Measurements from ENCODE around the gene STK16. TPM values are rescaled to one million over a fixed set of nuclear protein-coding genes. Genes with fewer than 3 reads are reported as not detected.

The STK16 gene
- total RNA-seq, 1 donor from 2014 or later = 19.1 TPM

DNA sequence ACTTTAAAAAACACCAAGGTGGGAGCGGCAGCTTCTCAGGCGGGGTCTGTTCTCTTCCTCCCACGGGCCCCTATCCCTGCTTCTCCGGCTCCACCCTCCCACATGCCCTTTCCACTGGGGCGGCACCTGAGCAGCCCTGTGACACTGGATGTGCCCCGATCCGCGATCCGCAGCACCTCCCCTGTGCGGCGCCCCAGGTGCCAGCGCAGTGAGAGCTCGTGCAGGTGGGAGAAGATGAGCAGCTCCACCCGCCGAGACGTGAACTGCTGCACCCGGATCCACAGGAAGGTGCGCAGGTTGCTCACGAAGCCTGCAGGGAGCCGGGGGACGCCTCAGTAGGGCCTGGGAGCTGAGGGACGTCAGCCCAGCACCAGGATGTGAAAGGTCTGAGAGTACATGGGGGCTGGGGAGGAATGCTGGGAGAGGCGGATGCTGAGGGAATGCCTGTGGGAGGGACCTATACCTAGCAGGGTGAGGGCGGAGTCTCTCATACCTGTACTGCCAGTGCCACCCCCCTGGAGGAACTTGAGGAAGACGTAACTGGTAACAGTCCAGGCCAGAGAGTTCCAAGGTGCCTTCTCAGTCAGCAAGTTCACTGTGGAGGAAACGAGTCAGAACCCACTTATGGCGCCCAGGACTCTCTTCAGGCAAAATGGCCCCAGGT lies 29.3 kb upstream of the STK16 start:
- no peak overlapping the region for H3K4me3 Mint-ChIP-seq (ENCODE audit: unreplicated experiment)
- H3K4me3 ChIP-seq (ENCODE audit: insufficient read depth, low read depth, low read length) = no peak overlapping the region
- no peak for FAIRE-seq

DNA sequence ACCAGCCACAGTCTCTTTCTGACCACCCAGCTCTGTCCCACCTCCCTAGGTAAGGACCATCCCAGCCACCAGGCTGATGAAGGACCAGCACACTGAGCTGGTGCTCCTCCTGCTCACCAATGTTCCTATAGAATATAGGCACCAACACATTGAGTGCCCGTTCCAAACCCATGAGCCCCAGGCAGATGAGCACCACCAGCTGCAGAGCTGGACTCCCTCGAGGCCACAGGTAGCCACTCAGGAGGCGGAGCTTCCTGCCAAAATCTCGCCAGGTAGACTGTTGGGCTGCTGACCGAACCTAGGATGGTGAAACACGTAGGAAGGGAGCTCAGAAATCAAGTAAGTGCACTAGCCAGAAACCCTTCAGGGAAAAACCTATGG lies 28.8 kb upstream of the STK16 start:
- no peak overlapping the region for H3K4me3 ChIP-seq (ENCODE audit: insufficient read depth, low read depth, low read length)
- no peak overlapping the region for H3K9ac ChIP-seq (ENCODE audit: low read length)
- TF ChIP-seq, protein P1, sequence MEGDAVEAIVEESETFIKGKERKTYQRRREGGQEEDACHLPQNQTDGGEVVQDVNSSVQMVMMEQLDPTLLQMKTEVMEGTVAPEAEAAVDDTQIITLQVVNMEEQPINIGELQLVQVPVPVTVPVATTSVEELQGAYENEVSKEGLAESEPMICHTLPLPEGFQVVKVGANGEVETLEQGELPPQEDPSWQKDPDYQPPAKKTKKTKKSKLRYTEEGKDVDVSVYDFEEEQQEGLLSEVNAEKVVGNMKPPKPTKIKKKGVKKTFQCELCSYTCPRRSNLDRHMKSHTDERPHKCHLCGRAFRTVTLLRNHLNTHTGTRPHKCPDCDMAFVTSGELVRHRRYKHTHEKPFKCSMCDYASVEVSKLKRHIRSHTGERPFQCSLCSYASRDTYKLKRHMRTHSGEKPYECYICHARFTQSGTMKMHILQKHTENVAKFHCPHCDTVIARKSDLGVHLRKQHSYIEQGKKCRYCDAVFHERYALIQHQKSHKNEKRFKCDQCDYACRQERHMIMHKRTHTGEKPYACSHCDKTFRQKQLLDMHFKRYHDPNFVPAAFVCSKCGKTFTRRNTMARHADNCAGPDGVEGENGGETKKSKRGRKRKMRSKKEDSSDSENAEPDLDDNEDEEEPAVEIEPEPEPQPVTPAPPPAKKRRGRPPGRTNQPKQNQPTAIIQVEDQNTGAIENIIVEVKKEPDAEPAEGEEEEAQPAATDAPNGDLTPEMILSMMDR (IDR thresholded peaks at IDR 0.05; ENCODE audit: insufficient read depth, low read depth, low read length) = no peak
- no peak for TF ChIP-seq EZH2 (IDR thresholded peaks at IDR 0.05; ENCODE audit: insufficient read depth, low read length)
- no peak overlapping the region for H3K4me2 ChIP-seq (ENCODE audit: low read length)
- H3K36me3 Mint-ChIP-seq (ENCODE audit: low read depth, unreplicated experiment) = peaks cover 30% of the 10 kb centered on the region
- H3K4me3 Mint-ChIP-seq (ENCODE audit: unreplicated experiment) = peak overlapping the region; percentile 54
- DNase-seq (ENCODE audit: low read depth) = no peak
- no peak for FAIRE-seq
- H3K27me3 ChIP-seq (ENCODE audit: insufficient read depth, low read length) = no peaks in the 10 kb centered on the region
- peaks cover 8% of the 10 kb centered on the region for H3K79me2 ChIP-seq (ENCODE audit: insufficient read depth, low read length)
- no peak overlapping the region for H3K27ac ChIP-seq (ENCODE audit: low read depth, low read length)
- no peaks in the 10 kb centered on the region for H3K9me3 Mint-ChIP-seq (ENCODE audit: unreplicated experiment)
- peaks cover 6% of the 10 kb centered on the region for H3K4me1 Mint-ChIP-seq (ENCODE audit: low read depth, unreplicated experiment)
- no peak overlapping the region for H2AFZ ChIP-seq (ENCODE audit: low read depth, low read length)
- H3K36me3 ChIP-seq (ENCODE audit: insufficient read depth, low read length) = peaks cover 9% of the 10 kb centered on the region
- H3K27ac Mint-ChIP-seq (ENCODE audit: unreplicated experiment) = peak overlapping the region; percentile 62
- H4K20me1 ChIP-seq (ENCODE audit: insufficient read depth, low read length) = peaks cover 10% of the 10 kb centered on the region
- H3K9me3 ChIP-seq (ENCODE audit: insufficient read depth, low read depth, low read length) = no peaks in the 10 kb centered on the region
- H3K27me3 Mint-ChIP-seq (ENCODE audit: low read depth, unreplicated experiment) = no peaks in the 10 kb centered on the region
- peaks cover 23% of the 10 kb centered on the region for H3K4me1 ChIP-seq (ENCODE audit: insufficient read depth, low read length)

More for the DNA sequence above, 29.3 kb upstream of the STK16 start:
- no peaks in the 10 kb centered on the region for H3K27me3 Mint-ChIP-seq (ENCODE audit: low read depth, unreplicated experiment)
- no peak for DNase-seq (ENCODE audit: low read depth)
- peaks cover 25% of the 10 kb centered on the region for H3K36me3 Mint-ChIP-seq (ENCODE audit: low read depth, unreplicated experiment)
- peaks cover 8% of the 10 kb centered on the region for H3K79me2 ChIP-seq (ENCODE audit: insufficient read depth, low read length)
- H4K20me1 ChIP-seq (ENCODE audit: insufficient read depth, low read length) = peaks cover 10% of the 10 kb centered on the region
- H3K27ac Mint-ChIP-seq (ENCODE audit: unreplicated experiment) = no peak overlapping the region
- peaks cover 7% of the 10 kb centered on the region for H3K36me3 ChIP-seq (ENCODE audit: insufficient read depth, low read length)
- no peak overlapping the region for H2AFZ ChIP-seq (ENCODE audit: low read depth, low read length)
- peaks cover 23% of the 10 kb centered on the region for H3K4me1 ChIP-seq (ENCODE audit: insufficient read depth, low read length)
- no peak overlapping the region for H3K9ac ChIP-seq (ENCODE audit: low read length)
- H3K27me3 ChIP-seq (ENCODE audit: insufficient read depth, low read length) = no peaks in the 10 kb centered on the region
- peaks cover 6% of the 10 kb centered on the region for H3K4me1 Mint-ChIP-seq (ENCODE audit: low read depth, unreplicated experiment)
- no peak overlapping the region for H3K4me2 ChIP-seq (ENCODE audit: low read length)
- no peaks in the 10 kb centered on the region for H3K9me3 ChIP-seq (ENCODE audit: insufficient read depth, low read depth, low read length)
- H3K27ac ChIP-seq (ENCODE audit: low read depth, low read length) = no peak overlapping the region
- no peaks in the 10 kb centered on the region for H3K9me3 Mint-ChIP-seq (ENCODE audit: unreplicated experiment)
- TF ChIP-seq EZH2 (IDR thresholded peaks at IDR 0.05; ENCODE audit: insufficient read depth, low read length) = no peak
- TF ChIP-seq, protein P1 (IDR thresholded peaks at IDR 0.05; ENCODE audit: insufficient read depth, low read depth, low read length) = no peak

DNA sequence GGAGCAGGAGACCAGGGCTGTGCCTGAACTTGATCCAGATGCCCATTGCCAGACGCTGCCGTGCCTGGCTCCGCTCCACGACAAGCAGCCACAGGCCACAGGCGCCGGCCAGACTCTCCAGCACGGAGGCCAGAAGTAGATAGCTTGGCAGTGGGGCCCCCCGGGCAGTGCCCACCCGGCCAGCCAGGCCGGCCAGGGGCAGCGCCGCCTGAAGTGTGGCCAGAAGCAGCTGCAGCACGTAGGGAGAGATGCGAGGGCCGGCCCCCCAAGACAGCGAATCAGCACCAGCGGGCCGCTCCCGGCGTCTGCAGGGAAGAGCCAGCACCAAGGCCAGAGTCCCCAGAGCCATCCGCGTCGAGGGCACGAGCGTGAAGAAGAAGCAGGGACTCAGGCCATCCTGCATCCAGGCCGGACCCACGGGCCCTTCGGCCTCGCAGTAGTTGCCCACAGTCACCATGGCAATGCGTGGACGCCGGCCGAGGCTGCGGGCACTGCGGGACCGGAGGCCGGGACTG lies 27.0 kb upstream of the STK16 start:
- peak overlapping the region; percentile 60 for H3K4me3 ChIP-seq (ENCODE audit: insufficient read depth, low read depth, low read length)
- H4K20me1 ChIP-seq (ENCODE audit: insufficient read depth, low read length) = peaks cover 14% of the 10 kb centered on the region

More for the DNA sequence above, 27.0 kb upstream of the STK16 start:
- peak; percentile 66 for DNase-seq (ENCODE audit: low read depth)
- H3K36me3 ChIP-seq (ENCODE audit: insufficient read depth, low read length) = peaks cover 11% of the 10 kb centered on the region
- H3K4me1 ChIP-seq (ENCODE audit: insufficient read depth, low read length) = peaks cover 23% of the 10 kb centered on the region
- peak overlapping the region; percentile 71 for H2AFZ ChIP-seq (ENCODE audit: low read depth, low read length)
- H3K27ac ChIP-seq (ENCODE audit: low read depth, low read length) = peak overlapping the region; percentile 79
- no peaks in the 10 kb centered on the region for H3K9me3 ChIP-seq (ENCODE audit: insufficient read depth, low read depth, low read length)
- peak overlapping the region; percentile 87 for H3K4me2 ChIP-seq (ENCODE audit: low read length)
- peak overlapping the region; percentile 73 for H3K9ac ChIP-seq (ENCODE audit: low read length)
- Mint-ChIP-seq H3K4me3 (ENCODE audit: unreplicated experiment) (peak overlapping the region; percentile 86), H3K4me1 (ENCODE audit: low read depth, unreplicated experiment) (peaks cover 6% of the 10 kb centered on the region), H3K27me3 (ENCODE audit: low read depth, unreplicated experiment) (no peaks in the 10 kb centered on the region), H3K36me3 (ENCODE audit: low read depth, unreplicated experiment) (peaks cover 26% of the 10 kb centered on the region), H3K9me3 (ENCODE audit: unreplicated experiment) (no peaks in the 10 kb centered on the region), H3K27ac (ENCODE audit: unreplicated experiment) (peak overlapping the region; percentile 87)
- TF ChIP-seq EZH2 (IDR thresholded peaks at IDR 0.05; ENCODE audit: insufficient read depth, low read length) = no peak
- TF ChIP-seq, protein P1 (IDR thresholded peaks at IDR 0.05; ENCODE audit: insufficient read depth, low read depth, low read length) = no peak
- H3K27me3 ChIP-seq (ENCODE audit: insufficient read depth, low read length) = no peaks in the 10 kb centered on the region
- FAIRE-seq = no peak
- H3K79me2 ChIP-seq (ENCODE audit: insufficient read depth, low read length) = peaks cover 8% of the 10 kb centered on the region

Measured in astrocyte (in vitro differentiated cells and primary cell).